ENCODE data around the gene MAPK13. TPM values are rescaled to one million over a fixed set of nuclear protein-coding genes. Genes with fewer than 3 reads are reported as not detected.
A peak's percentile ranks its signal among the peaks of the same experiment; 100 is the strongest.

The MAPK13 gene
- total RNA-seq, 1 experiment from 2014 or later, result 47.3 TPM

GRCh38 chr6:36138667-36139066, 8.4 kb downstream of the MAPK13 start:
- Histone ChIP-seq H3K4me2 (ENCODE audit: low read length) (no peak overlapping the region), H3K27me3 (ENCODE audit: insufficient read depth, low read length) (no peaks in the 10 kb centered on the region), H3K79me2 (ENCODE audit: insufficient read depth, low read length) (no peaks in the 10 kb centered on the region), H3K9me3 (ENCODE audit: control insufficient read depth in 1 of 2, insufficient read depth in 1 of 2, low read depth in 1 of 2, low read length in 2 of 2) (no peaks in the 10 kb centered on the region), H3K27ac (ENCODE audit: low read depth, low read length) (no peak overlapping the region), H4K20me1 (ENCODE audit: insufficient read depth) (no peaks in the 10 kb centered on the region), H3K4me3 (replicated peaks in 1 of 2; ENCODE audit: low read depth in 1 of 2, low read length in 2 of 2) (no peak overlapping the region), H2AFZ (ENCODE audit: low read depth, low read length, poor library complexity, severe bottlenecking) (no peak overlapping the region), H3K36me3 (ENCODE audit: control insufficient read depth in 1 of 2, insufficient read depth in 2 of 2, low read length in 2 of 2) (peaks cover 11 to 26% of the 10 kb centered on the region in 2 experiments; a peak in 3 of 4 replicates), H3K4me1 (ENCODE audit: control insufficient read depth in 1 of 2, insufficient read depth in 2 of 2, low read length in 2 of 2) (no peaks in the 10 kb centered on the region), H3K9me2 (ENCODE audit: insufficient read depth) (no peaks in the 10 kb centered on the region), H3K9ac (ENCODE audit: low read length) (no peak overlapping the region)
- intact Hi-C loops (cut with micrococcal nuclease), result no loop called here
- ChIA-PET CTCF (interaction anchor here (0.8 to 1.3 kb wide), 2 partner anchors 9 to 34 kb away, joined by 3 read pairs; no protein-coding TSS in a partner anchor), RAD21 (ENCODE audit: low non-redundant PET in 1 of 2, low total read pairs in 2 of 2, uncharacterized antibody in 2 of 2, unreplicated experiment in 2 of 2) (no interaction called here), POLR2A (no interaction called here)
- DNase-seq (ENCODE audit: low read depth, low spot score), result no peak
- TF ChIP-seq, protein P1, sequence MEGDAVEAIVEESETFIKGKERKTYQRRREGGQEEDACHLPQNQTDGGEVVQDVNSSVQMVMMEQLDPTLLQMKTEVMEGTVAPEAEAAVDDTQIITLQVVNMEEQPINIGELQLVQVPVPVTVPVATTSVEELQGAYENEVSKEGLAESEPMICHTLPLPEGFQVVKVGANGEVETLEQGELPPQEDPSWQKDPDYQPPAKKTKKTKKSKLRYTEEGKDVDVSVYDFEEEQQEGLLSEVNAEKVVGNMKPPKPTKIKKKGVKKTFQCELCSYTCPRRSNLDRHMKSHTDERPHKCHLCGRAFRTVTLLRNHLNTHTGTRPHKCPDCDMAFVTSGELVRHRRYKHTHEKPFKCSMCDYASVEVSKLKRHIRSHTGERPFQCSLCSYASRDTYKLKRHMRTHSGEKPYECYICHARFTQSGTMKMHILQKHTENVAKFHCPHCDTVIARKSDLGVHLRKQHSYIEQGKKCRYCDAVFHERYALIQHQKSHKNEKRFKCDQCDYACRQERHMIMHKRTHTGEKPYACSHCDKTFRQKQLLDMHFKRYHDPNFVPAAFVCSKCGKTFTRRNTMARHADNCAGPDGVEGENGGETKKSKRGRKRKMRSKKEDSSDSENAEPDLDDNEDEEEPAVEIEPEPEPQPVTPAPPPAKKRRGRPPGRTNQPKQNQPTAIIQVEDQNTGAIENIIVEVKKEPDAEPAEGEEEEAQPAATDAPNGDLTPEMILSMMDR (IDR thresholded peaks at IDR 0.05 in 2 of 3, conservative IDR thresholded peaks at IDR 0.05 in 1 of 3; ENCODE audit: borderline replicate concordance in 1 of 3, insufficient read depth in 1 of 3, low read depth in 2 of 3, low read length in 2 of 3), result 0 out of 6 replicates have a peak, but pooled peaks of 1 of the 3 experiments have one; percentile 3
- no peak for TF ChIP-seq RAD21 (IDR thresholded peaks at IDR 0.05; ENCODE audit: low read depth)
- no TSS peak for BruUV-seq (replicated peaks)
- ATAC-seq, result no peak

DNA sequence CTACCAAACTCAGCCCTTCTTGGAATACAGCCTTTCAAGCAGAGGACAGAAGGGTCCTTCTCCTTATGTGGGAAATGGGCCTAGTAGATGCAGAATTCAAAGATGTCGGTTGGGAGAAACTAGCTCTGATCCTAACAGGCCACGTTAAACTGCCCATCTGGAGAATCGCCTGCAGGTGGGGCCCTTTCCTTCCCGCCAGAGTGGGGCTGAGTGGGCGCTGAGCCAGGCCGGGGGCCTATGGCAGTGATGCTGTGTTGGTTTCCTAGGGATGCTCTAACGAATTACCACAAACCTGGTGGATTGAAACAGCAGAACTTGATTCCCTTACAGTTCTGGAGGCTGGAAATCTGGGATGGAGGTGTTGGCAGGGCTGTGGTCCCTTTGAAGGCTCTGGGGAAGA, 9.1 kb downstream of the MAPK13 start:
- CTCF ChIA-PET, result interaction anchor here (0.8 to 1.3 kb wide), 2 partner anchors 10 to 33 kb away, joined by 3 read pairs; no protein-coding TSS in a partner anchor

More for the DNA sequence above, 9.1 kb downstream of the MAPK13 start:
- POLR2A ChIA-PET, result interaction anchor here (1.4 kb wide), 1 partner anchor 8 kb away, joined by 4 read pairs; no protein-coding TSS in a partner anchor
- DNase-seq (ENCODE audit: low read depth, low spot score) (no peak), ATAC-seq (peak; percentile 69)
- Histone ChIP-seq H3K27ac (ENCODE audit: low read depth, low read length) (no peak overlapping the region), H3K9ac (ENCODE audit: low read length) (no peak overlapping the region), H3K79me2 (ENCODE audit: insufficient read depth, low read length) (no peaks in the 10 kb centered on the region), H3K27me3 (ENCODE audit: insufficient read depth, low read length) (no peaks in the 10 kb centered on the region), H3K9me3 (ENCODE audit: control insufficient read depth in 1 of 2, insufficient read depth in 1 of 2, low read depth in 1 of 2, low read length in 2 of 2) (no peaks in the 10 kb centered on the region), H2AFZ (ENCODE audit: low read depth, low read length, poor library complexity, severe bottlenecking) (no peak overlapping the region), H3K4me2 (ENCODE audit: low read length) (no peak overlapping the region), H3K36me3 (ENCODE audit: control insufficient read depth in 1 of 2, insufficient read depth in 2 of 2, low read length in 2 of 2) (peaks cover 11 to 20% of the 10 kb centered on the region in 2 experiments; a peak in 3 of 4 replicates), H3K4me3 (replicated peaks in 1 of 2; ENCODE audit: low read depth in 1 of 2, low read length in 2 of 2) (no peak overlapping the region), H3K4me1 (ENCODE audit: control insufficient read depth in 1 of 2, insufficient read depth in 2 of 2, low read length in 2 of 2) (no peaks in the 10 kb centered on the region), H4K20me1 (ENCODE audit: insufficient read depth) (no peaks in the 10 kb centered on the region), H3K9me2 (ENCODE audit: insufficient read depth) (no peaks in the 10 kb centered on the region)
- TSS peak; percentile 13 for BruUV-seq (replicated peaks)
- TF ChIP-seq ZFX (IDR thresholded peaks at IDR 0.05), result no peak
- TF ChIP-seq FOSL1 (IDR thresholded peaks at IDR 0.05; ENCODE audit: low read depth), result no peak
- TF ChIP-seq, protein P1 (IDR thresholded peaks at IDR 0.05 in 2 of 3, conservative IDR thresholded peaks at IDR 0.05 in 1 of 3; ENCODE audit: borderline replicate concordance in 1 of 3, insufficient read depth in 1 of 3, low read depth in 2 of 3, low read length in 2 of 3), result peak; percentile 23 to 49 (median 32); a peak in 4 of 6 replicates
- TF ChIP-seq EZH2phosphoT487 (IDR thresholded peaks at IDR 0.05; ENCODE audit: borderline replicate concordance), result no peak
- TF ChIP-seq ELF1 (IDR thresholded peaks at IDR 0.05; ENCODE audit: borderline replicate concordance, low read depth), result no peak
- TF ChIP-seq ZBTB33 (IDR thresholded peaks at IDR 0.05; ENCODE audit: extremely low read depth, insufficient replicate concordance, low read length), result no peak
- no peak for TF ChIP-seq POLR2A (IDR thresholded peaks at IDR 0.05; ENCODE audit: borderline replicate concordance, extremely low read depth, insufficient read depth, insufficient read length)
- RAD21 ChIA-PET (ENCODE audit: low non-redundant PET in 1 of 2, low total read pairs in 2 of 2, uncharacterized antibody in 2 of 2, unreplicated experiment in 2 of 2), result no interaction called here
- intact Hi-C loops (cut with micrococcal nuclease), result no loop called here

All from HCT116 (cell line).